ENCODE data around the gene SUN1. TPM values are rescaled to one million over a fixed set of nuclear protein-coding genes. Genes with fewer than 3 reads are reported as not detected.

The SUN1 gene
- total and polyA plus RNA-seq, 10 of the 15 experiments (the other 5 are each of a cell fraction or from before 2014, with no cell fraction given): 27.8 to 107 (median 65.8) TPM

- no peak for TF ChIP-seq ZBTB11 (CRISPR knock-in tag; IDR thresholded peaks at IDR 0.05)
- TF ChIP-seq ZNF274 (IDR thresholded peaks at IDR 0.05; ENCODE audit: insufficient read depth, insufficient read length): no peak
- no peak for TF ChIP-seq CHD2 (IDR thresholded peaks at IDR 0.05; ENCODE audit: borderline replicate concordance, low read depth, low read length)
- peak; percentile 97 to 99 (median 99); a peak in 5 of 6 replicates for TF ChIP-seq CTCF (IDR thresholded peaks at IDR 0.05 in 2 of 3, conservative IDR thresholded peaks at IDR 0.05 in 1 of 3; ENCODE audit: control insufficient read depth in 2 of 3, extremely low read depth in 1 of 3, insufficient read depth in 1 of 3, low read depth in 3 of 3, low read length in 3 of 3)
- TF ChIP-seq REST (IDR thresholded peaks at IDR 0.05; ENCODE audit: low read depth, low read length): no peak
- 0 out of 2 replicates have a peak, but pooled peaks have one; percentile 60 for TF ChIP-seq IRF4 (IDR thresholded peaks at IDR 0.05; ENCODE audit: low read depth, low read length)
- peak; percentile 70 for TF ChIP-seq YY1 (IDR thresholded peaks at IDR 0.05; ENCODE audit: low read depth, low read length)
- no peak for TF ChIP-seq PBX3 (IDR thresholded peaks at IDR 0.05; ENCODE audit: insufficient replicate concordance, low read depth, low read length)
- no peak for TF ChIP-seq CHD4 (IDR thresholded peaks at IDR 0.05)
- TF ChIP-seq ZSCAN29 (IDR thresholded peaks at IDR 0.05): no peak
- no peak for TF ChIP-seq ZNF622 (IDR thresholded peaks at IDR 0.05)
- no peak for TF ChIP-seq SMARCA5 (IDR thresholded peaks at IDR 0.05)
- TF ChIP-seq NR2C1 (IDR thresholded peaks at IDR 0.05): no peak
- TF ChIP-seq, protein P1, sequence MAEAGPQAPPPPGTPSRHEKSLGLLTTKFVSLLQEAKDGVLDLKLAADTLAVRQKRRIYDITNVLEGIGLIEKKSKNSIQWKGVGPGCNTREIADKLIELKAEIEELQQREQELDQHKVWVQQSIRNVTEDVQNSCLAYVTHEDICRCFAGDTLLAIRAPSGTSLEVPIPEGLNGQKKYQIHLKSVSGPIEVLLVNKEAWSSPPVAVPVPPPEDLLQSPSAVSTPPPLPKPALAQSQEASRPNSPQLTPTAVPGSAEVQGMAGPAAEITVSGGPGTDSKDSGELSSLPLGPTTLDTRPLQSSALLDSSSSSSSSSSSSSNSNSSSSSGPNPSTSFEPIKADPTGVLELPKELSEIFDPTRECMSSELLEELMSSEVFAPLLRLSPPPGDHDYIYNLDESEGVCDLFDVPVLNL (IDR thresholded peaks at IDR 0.05; ENCODE audit: low read depth, low read length): no peak
- TF ChIP-seq RCOR1 (conservative IDR thresholded peaks at IDR 0.05; ENCODE audit: low read depth, low read length): no peak
- peak; percentile 79; the same call in 1 of the 2 replicates for TF ChIP-seq RAD51 (IDR thresholded peaks at IDR 0.05)
- no peak for TF ChIP-seq ZNF384 (IDR thresholded peaks at IDR 0.05; ENCODE audit: borderline replicate concordance, low read depth, low read length)
- TF ChIP-seq SRF (IDR thresholded peaks at IDR 0.05; ENCODE audit: low read depth in 2 of 2, low read length in 2 of 2): no peak
- no peak for TF ChIP-seq RBBP5 (conservative IDR thresholded peaks at IDR 0.05)
- TF ChIP-seq IKZF2 (IDR thresholded peaks at IDR 0.05): 0 out of 4 replicates have a peak, but pooled peaks have one; percentile 14 to 32
These were observed 41.2 kb downstream of the SUN1 start (continued) for GRCh38 chr7:873367-874002.
